Neuronal stem cell (in vitro differentiated cells): ENCODE data around the gene BRAT1.

Source experiments
- DNase-seq: peaks from one replicate; pipeline ENCODE4 v3.0.0-alpha.2; 2013; ENCODE audit warnings: low spot score
- H2AFZ ChIP-seq: one replicate; pipeline ENCODE4 v1.6.1; 2013; ENCODE audit warnings: mild to moderate bottlenecking, low read length, inconsistent platforms
- H2AK5ac ChIP-seq: 2 replicates; pipeline ENCODE4 v1.6.1; 2013; ENCODE audit warnings: low read depth, mild to moderate bottlenecking, inconsistent platforms, low read length, moderate library complexity, mixed read lengths
- H2BK120ac ChIP-seq: 2 replicates; pipeline ENCODE4 v1.6.1; 2013; ENCODE audit warnings: low read depth, mild to moderate bottlenecking, inconsistent platforms, low read length, moderate library complexity, mixed read lengths
- H2BK12ac ChIP-seq: one replicate; pipeline ENCODE4 v1.6.1; 2013; ENCODE audit warnings: low read length, inconsistent platforms
- H2BK15ac ChIP-seq: 2 replicates; pipeline ENCODE4 v1.6.1; 2013; ENCODE audit warnings: mild to moderate bottlenecking, low read length, inconsistent platforms, mixed read lengths
- H2BK5ac ChIP-seq: one replicate; pipeline ENCODE4 v1.6.1; 2013; ENCODE audit warnings: inconsistent platforms, mild to moderate bottlenecking, low read length, moderate library complexity
- H3K14ac ChIP-seq: one replicate; pipeline ENCODE4 v1.6.1; 2013; ENCODE audit warnings: low read length, inconsistent platforms
- H3K18ac ChIP-seq: 2 replicates; pipeline ENCODE4 v1.6.1; 2013; ENCODE audit warnings: low read length, inconsistent platforms
- H3K23ac ChIP-seq: 2 replicates; pipeline ENCODE4 v1.6.1; 2013; ENCODE audit warnings: low read depth, mild to moderate bottlenecking, mixed read lengths, low read length, inconsistent platforms; ENCODE audit not compliant: poor library complexity
- H3K27ac ChIP-seq: replicated peaks from 3 replicates; pipeline ENCODE4 v1.5.1; 2013; ENCODE audit warnings: low read length, inconsistent platforms
- H3K27me3 ChIP-seq, 3 experiments: 2 replicates each; pipeline ENCODE4 v1.6.1; 2013; ENCODE audit warnings: low read length in 3 of 3, mild to moderate bottlenecking in 2 of 3, inconsistent platforms in 1 of 3, low read depth in 1 of 3, mixed read lengths in 1 of 3, moderate library complexity in 1 of 3; ENCODE audit not compliant: control insufficient read depth in 3 of 3, insufficient read depth in 3 of 3
- H3K36me3 ChIP-seq, 2 donors: replicated peaks in 1 of 2; 2 replicates each; pipeline ENCODE4 v1.6.1; 2013; ENCODE audit warnings: low read length in 2 of 2; ENCODE audit not compliant: control insufficient read depth in 2 of 2, insufficient read depth in 2 of 2
- H3K4ac ChIP-seq: 2 replicates; pipeline ENCODE4 v1.6.1; 2013; ENCODE audit warnings: inconsistent platforms, mild to moderate bottlenecking, low read length, moderate library complexity
- H3K4me1 ChIP-seq, 2 donors: 1 replicate in 1 of 2; 2 replicates in 1 of 2; pipeline ENCODE4 v1.6.1; 2013; ENCODE audit warnings: low read length in 2 of 2, low read depth in 1 of 2; ENCODE audit not compliant: control insufficient read depth in 2 of 2, insufficient read depth in 1 of 2
- H3K4me2 ChIP-seq: one replicate; pipeline ENCODE4 v1.6.1; 2013; ENCODE audit warnings: mild to moderate bottlenecking, low read length, inconsistent platforms; ENCODE audit not compliant: insufficient read depth, poor library complexity, severe bottlenecking
- H3K4me3 ChIP-seq, 2 donors: 2 replicates each; pipeline ENCODE4 v1.5.1; 2013; ENCODE audit warnings: low read length in 2 of 2, mild to moderate bottlenecking in 2 of 2, inconsistent platforms in 1 of 2, moderate library complexity in 1 of 2
- H3K79me1 ChIP-seq: one replicate; pipeline ENCODE4 v1.6.1; 2013; ENCODE audit warnings: low read depth, mild to moderate bottlenecking, inconsistent platforms, low read length, moderate library complexity
- H3K9ac ChIP-seq: one replicate; pipeline ENCODE4 v1.6.1; 2013; ENCODE audit warnings: mild to moderate bottlenecking, low read depth, low read length, inconsistent platforms; ENCODE audit not compliant: poor library complexity
- H3K9me3 ChIP-seq, 2 donors: replicated peaks in 1 of 2; 2 replicates each; pipeline versions ENCODE3 to v1.6.1; 2013; ENCODE audit warnings: low read length in 2 of 2, mild to moderate bottlenecking in 2 of 2, inconsistent platforms in 1 of 2, low read depth in 1 of 2, mixed read lengths in 1 of 2, moderate library complexity in 1 of 2; ENCODE audit not compliant: control insufficient read depth in 2 of 2, insufficient read depth in 1 of 2
- H4K8ac ChIP-seq: one replicate; pipeline ENCODE4 v1.6.1; 2013; ENCODE audit warnings: low read depth, mild to moderate bottlenecking, inconsistent platforms, low read length, moderate library complexity
- H4K91ac ChIP-seq: one replicate; pipeline ENCODE4 v1.6.1; 2013; ENCODE audit warnings: low read length, low read depth, mild to moderate bottlenecking, inconsistent platforms; ENCODE audit not compliant: poor library complexity
- WGBS, 2 donors: extraction: QIAGEN DNeasy Blood & Tissue Kit; methylation state at CpG; one replicate each; pipeline ENCODE4 v1.1.7; 2013; ENCODE audit warnings: missing lambda C conversion rate in 2 of 2, mixed read lengths in 1 of 2; ENCODE audit not compliant: insufficient read length in 2 of 2, insufficient replicate concordance in 1 of 2; ENCODE audit errors: extremely low coverage in 2 of 2; 5-methylcytosine and 5-hydroxymethylcytosine counted together

BRAT1 gene

DNA sequence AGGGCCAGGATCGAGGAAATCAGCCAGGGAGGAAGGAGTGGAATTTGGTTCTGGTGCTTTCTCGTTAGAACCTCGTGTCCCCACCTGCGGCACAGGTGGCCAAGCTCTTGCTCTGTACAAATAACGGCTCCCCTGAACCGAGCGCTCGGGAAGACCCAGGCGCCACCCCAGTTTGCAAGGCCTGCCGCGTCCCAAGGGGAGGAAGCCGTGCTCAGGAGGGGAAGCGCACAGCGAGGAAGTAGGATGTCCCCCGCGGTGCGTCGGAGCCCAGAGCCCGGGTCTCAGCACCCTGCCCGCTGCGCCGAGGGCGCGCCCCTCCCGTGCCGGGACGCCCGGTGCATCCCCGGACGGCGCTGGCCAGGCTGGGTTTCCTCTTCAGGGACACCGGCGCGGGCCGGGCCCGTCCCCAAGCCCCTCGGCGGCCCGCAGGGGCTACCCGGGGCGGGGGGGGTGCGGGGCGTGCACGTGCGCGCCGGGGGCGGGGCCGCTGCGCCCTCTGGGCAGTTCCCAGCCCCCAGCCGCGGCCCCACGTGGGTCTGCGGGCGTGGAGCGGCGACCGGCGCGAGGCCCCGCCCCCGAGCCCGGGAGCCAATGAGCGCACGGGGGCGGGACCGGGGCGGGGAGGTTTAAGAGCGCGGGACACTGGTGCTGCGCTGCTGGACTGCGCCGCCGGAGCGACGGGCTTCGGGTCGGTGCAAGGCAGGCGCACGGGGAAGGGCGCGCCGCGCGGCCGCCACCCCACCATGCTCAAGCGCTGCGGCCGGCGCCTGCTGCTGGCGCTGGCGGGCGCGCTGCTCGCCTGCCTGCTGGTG lies 36.0 kb downstream of the BRAT1 start, which contains the start of gene LFNG:
Gene LFNG, plus strand, starts transcription at position 656 of the 812 bp plus-strand sequence. Its CDS starts 88 bp downstream, at position 744.
- H3K4me2 ChIP-seq, result peak within 1 kb of the TSS; percentile 91
- H2BK120ac ChIP-seq, result peak within 1 kb of the TSS; percentile 88
- H3K27ac ChIP-seq, result peak within 1 kb of the TSS; percentile 32
- WGBS, 2 donors, result no CpG with 5 or more reads among the region's 95 CpGs
- no peak within 1 kb of the TSS for H4K91ac ChIP-seq
- peaks cover 14% of the 10 kb centered on the region for H3K79me1 ChIP-seq
- H3K36me3 ChIP-seq, result peaks cover 6 to 9% of the 10 kb centered on the region in 2 donors
- H3K27me3 ChIP-seq, result no peaks in the 10 kb centered on the region
- H2BK12ac ChIP-seq, result peak within 1 kb of the TSS; percentile 98
- H3K4me3 ChIP-seq, result peak within 1 kb of the TSS; percentile 87 to 96
- DNase-seq, result peak; percentile 94
- H2AK5ac ChIP-seq, result peak within 1 kb of the TSS; percentile 99
- peaks cover 44 to 67% of the 10 kb centered on the region in 2 donors for H3K4me1 ChIP-seq
- peak within 1 kb of the TSS; percentile 94 for H2BK15ac ChIP-seq
- peak within 1 kb of the TSS; percentile 96 for H2BK5ac ChIP-seq
- H3K18ac ChIP-seq, result peak within 1 kb of the TSS; percentile 98
- H3K4ac ChIP-seq, result no peak within 1 kb of the TSS
- H2AFZ ChIP-seq, result peak within 1 kb of the TSS; percentile 88
- peak within 1 kb of the TSS; percentile 100 for H3K9ac ChIP-seq
- H3K23ac ChIP-seq, result peak within 1 kb of the TSS; percentile 94
- peak within 1 kb of the TSS; percentile 53 for H4K8ac ChIP-seq
- peaks cover 0 to 2% of the 10 kb centered on the region in 2 donors for H3K9me3 ChIP-seq
- H3K14ac ChIP-seq, result peak within 1 kb of the TSS; percentile 100

GRCh38 chr7:2518737-2519118 lies 36.6 kb downstream of the BRAT1 start:
- Histone ChIP-seq H2AFZ (peak overlapping the region; percentile 88), H3K4me1 (peaks cover 42 to 62% of the 10 kb centered on the region in 2 donors), H3K23ac (peak overlapping the region; percentile 86)

DNA sequence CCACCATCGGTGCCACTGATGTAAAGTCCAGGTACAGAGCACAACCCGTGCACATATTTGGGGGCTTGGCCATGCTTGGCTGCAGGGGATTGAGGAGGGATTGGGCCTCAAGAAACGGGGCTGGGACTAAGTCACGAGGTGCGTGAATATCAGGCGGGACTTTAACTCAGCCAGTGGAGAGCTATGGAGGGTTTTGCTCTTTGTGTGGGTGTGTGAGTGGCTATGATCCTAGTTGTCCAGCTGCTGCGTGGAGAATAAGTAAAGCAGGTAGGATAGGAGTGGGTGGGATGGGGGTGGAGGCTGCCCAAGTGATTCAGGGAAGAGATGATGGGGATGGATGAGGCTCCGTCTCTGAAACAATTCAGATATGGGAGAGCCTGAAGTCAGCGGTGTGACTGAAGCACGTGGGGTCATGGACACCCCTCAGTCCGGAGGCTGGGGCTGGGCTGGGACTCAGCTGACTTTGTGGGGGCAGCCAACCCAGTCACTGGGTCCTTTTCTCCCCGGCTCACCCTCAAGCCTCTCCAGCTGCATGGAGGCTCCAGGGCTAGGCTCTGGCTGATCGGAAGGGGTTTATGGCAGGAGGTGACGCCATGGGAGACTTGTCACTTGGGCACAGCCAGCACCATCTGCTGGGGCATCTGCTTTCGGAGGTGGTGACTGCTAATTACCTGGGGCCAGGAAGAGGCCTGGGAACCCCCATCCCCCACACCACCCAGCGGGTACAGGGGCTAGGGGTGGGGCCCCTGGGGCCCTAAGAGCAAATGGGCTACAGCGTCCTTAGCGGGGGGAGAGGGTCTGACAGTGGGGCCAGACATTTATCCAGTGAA lies 37.4 kb downstream of the BRAT1 start:
- WGBS, 2 donors, result no CpG with 5 or more reads among the region's 18 CpGs
- Histone ChIP-seq H4K8ac (no peak overlapping the region), H3K27ac (peak overlapping the region; percentile 9), H3K79me1 (peaks cover 12% of the 10 kb centered on the region), H2BK5ac (peak overlapping the region; percentile 96), H3K14ac (peak overlapping the region; percentile 75), H3K23ac (peak overlapping the region; percentile 86), H3K4me3 (no peak overlapping the region), H3K36me3 (peaks cover 6 to 9% of the 10 kb centered on the region in 2 donors), H3K18ac (peak overlapping the region; percentile 93), H3K4me2 (peak overlapping the region; percentile 14), H2AK5ac (peak overlapping the region; percentile 99), H2BK120ac (peak overlapping the region; percentile 100), H2BK15ac (peak overlapping the region; percentile 97), H2BK12ac (peak overlapping the region; percentile 86), H2AFZ (peak overlapping the region; percentile 30), H3K4ac (peak overlapping the region; percentile 38), H3K9me3 (peaks cover 0 to 2% of the 10 kb centered on the region in 2 donors), H3K27me3 (peaks cover 0 to 5% (median 0%) of the 10 kb centered on the region in 3 experiments), H3K9ac (peak overlapping the region; percentile 25), H3K4me1 (peaks cover 36 to 58% of the 10 kb centered on the region in 2 donors), H4K91ac (peak overlapping the region; percentile 5)
- DNase-seq, result no peak

More at GRCh38 chr7:2518737-2519118, 36.6 kb downstream of the BRAT1 start:
- H3K4me2 ChIP-seq, result peak overlapping the region; percentile 81
- H4K8ac ChIP-seq, result peak overlapping the region; percentile 53
- no CpG with 5 or more reads among the region's 41 CpGs for WGBS, 2 donors
- no peak for DNase-seq
- H4K91ac ChIP-seq, result no peak overlapping the region
- peak overlapping the region; percentile 32 for H3K27ac ChIP-seq
- peak overlapping the region; percentile 85 for H3K9ac ChIP-seq
- peak overlapping the region; percentile 98 for H2BK12ac ChIP-seq
- H2BK5ac ChIP-seq, result peak overlapping the region; percentile 96
- H3K79me1 ChIP-seq, result peaks cover 14% of the 10 kb centered on the region
- H3K36me3 ChIP-seq, result peaks cover 6 to 9% of the 10 kb centered on the region in 2 donors
- H2BK120ac ChIP-seq, result peak overlapping the region; percentile 88
- H3K4me3 ChIP-seq, result peak overlapping the region; percentile 48 to 76
- peak overlapping the region; percentile 98 for H3K18ac ChIP-seq
- H3K4ac ChIP-seq, result no peak overlapping the region
- H2AK5ac ChIP-seq, result peak overlapping the region; percentile 99
- H3K27me3 ChIP-seq, result no peaks in the 10 kb centered on the region
- H3K9me3 ChIP-seq, result peaks cover 0 to 2% of the 10 kb centered on the region in 2 donors
- H3K14ac ChIP-seq, result peak overlapping the region; percentile 90
- peak overlapping the region; percentile 94 for H2BK15ac ChIP-seq
